CD4-positive, alpha-beta T cell treated with Interleukin-21 for 1 hour (primary cell): ENCODE measurements around the gene DCAF8.

ENCODE experiments used
- DNase-seq: peaks from one replicate; pipeline ENCODE4 v3.0.0-alpha.2; 2020

DCAF8 gene

DNA sequence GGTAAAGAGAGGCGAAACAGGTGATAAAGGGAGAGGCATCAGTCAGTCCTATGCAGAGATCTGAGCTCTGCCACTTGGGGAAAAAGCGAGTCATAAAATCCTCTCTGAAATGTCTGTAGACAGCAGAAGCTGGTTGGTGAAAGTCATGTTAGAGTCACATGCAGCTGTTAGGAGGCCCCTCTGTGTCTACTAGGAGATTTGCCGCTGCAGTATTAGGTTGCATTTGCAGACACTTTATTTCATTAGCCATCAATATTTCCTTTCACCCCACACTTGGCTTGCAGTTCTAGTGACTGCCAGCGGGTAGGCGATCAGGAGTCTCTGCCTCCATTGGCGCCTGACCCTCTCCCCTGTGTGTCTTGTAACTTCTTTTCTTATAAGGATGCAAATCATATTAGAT lies 94.8 kb downstream of the DCAF8 start:
- DNase-seq = no peak

GRCh38 chr1:160167056-160167455 lies 95.3 kb downstream of the DCAF8 start:
- DNase-seq = no peak

DNA sequence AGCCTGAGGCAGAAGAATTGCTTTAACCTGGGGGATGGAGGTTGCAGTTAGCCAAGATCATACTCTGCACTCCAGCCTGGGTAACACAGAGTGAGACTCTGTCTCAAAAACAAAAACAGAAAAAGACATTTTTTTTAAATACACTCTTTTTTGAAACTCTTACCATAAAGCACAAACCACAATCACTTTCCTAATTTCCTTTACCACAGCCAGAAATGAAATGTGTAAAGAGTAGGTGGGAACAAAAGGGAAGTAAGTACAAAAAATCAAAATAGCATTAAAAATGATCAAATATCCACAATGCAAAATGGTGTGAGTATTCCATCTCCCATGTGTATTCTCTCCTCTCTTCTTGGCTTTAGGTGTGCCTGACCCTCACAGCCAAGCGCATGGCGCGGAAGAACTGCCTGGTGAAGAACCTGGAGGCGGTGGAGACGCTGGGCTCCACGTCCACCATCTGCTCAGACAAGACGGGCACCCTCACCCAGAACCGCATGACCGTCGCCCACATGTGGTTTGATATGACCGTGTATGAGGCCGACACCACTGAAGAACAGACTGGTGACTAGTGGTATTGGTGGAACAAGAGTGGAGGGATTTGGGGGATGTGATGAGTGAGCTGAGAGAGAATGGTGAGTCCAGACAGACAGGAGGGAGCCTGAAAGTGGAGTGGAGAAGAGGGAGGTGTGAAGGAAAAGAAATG lies 96.0 kb downstream of the DCAF8 start:
- DNase-seq = no peak
